HEK293T (cell line): ENCODE data around the gene FSHB.

ENCODE experiments used
- CTCF ChIA-PET: fragments of 350-600 bp; formaldehyde crosslinking; extraction: SDS; loops from one replicate; lab custom pipeline; 2021; ENCODE audit warnings: antibody characterized with exemption, inconsistent platforms; lab: Yijun Ruan, JAX
- POLR2A ChIA-PET: fragments of 350-600 bp; formaldehyde crosslinking; extraction: SDS; loops from one replicate; lab custom pipeline; 2020; ENCODE audit warnings: antibody characterized with exemption, inconsistent platforms; lab: Yijun Ruan, JAX
- DNase-seq: peaks from one replicate; pipeline ENCODE4 v3.0.0; 2012; ENCODE audit warnings: mixed read lengths; ENCODE audit errors: extremely low spot score
- ARNT ChIP-seq: fragments of 450-650 bp; IDR thresholded peaks from 2 replicates; pipeline ENCODE4 v1.6.1; 2017; ENCODE audit warnings: mild to moderate bottlenecking
- BHLHE40 ChIP-seq: fragments of 450-650 bp; IDR thresholded peaks from 2 replicates; pipeline ENCODE4 v1.6.1; 2016; ENCODE audit warnings: mild to moderate bottlenecking, moderate library complexity, borderline replicate concordance
- CTBP1 ChIP-seq: fragments of 450-650 bp; IDR thresholded peaks from 2 replicates; pipeline ENCODE4 v1.6.1; 2016; ENCODE audit warnings: borderline replicate concordance
- ELF4 ChIP-seq: fragments of 450-650 bp; IDR thresholded peaks from 2 replicates; pipeline ENCODE4 v1.6.1; 2017; ENCODE audit warnings: antibody characterized with exemption
- FOXA1 ChIP-seq: fragments of 450-650 bp; IDR thresholded peaks from 2 replicates; pipeline ENCODE4 v1.6.1; 2016; ENCODE audit warnings: mild to moderate bottlenecking
- FOXK2 ChIP-seq: fragments of 450-650 bp; IDR thresholded peaks from 2 replicates; pipeline ENCODE4 v1.6.1; 2016; ENCODE audit warnings: mild to moderate bottlenecking
- FOXM1 ChIP-seq: fragments of 450-650 bp; IDR thresholded peaks from 2 replicates; pipeline ENCODE4 v1.6.1; 2017; ENCODE audit warnings: mild to moderate bottlenecking, borderline replicate concordance
- HDGF ChIP-seq: fragments of 450-650 bp; IDR thresholded peaks from 2 replicates; pipeline ENCODE4 v1.6.1; 2017; ENCODE audit warnings: antibody characterized with exemption, borderline replicate concordance
- L3MBTL2 ChIP-seq: fragments of 450-650 bp; conservative IDR thresholded peaks from 2 replicates; pipeline ENCODE4 v1.6.1; 2016; ENCODE audit warnings: mild to moderate bottlenecking
- LEF1 ChIP-seq: fragments of 450-650 bp; IDR thresholded peaks from 2 replicates; pipeline ENCODE4 v1.6.1; 2017; ENCODE audit warnings: mild to moderate bottlenecking, borderline replicate concordance
- NFRKB ChIP-seq: fragments of 450-650 bp; IDR thresholded peaks from 2 replicates; pipeline ENCODE4 v1.6.1; 2016; ENCODE audit warnings: mild to moderate bottlenecking, moderate library complexity
- PKNOX1 ChIP-seq: fragments of 450-650 bp; IDR thresholded peaks from 2 replicates; pipeline ENCODE4 v1.6.1; 2016
- SP1 ChIP-seq: fragments of 450-650 bp; IDR thresholded peaks from 2 replicates; pipeline ENCODE4 v1.6.1; 2017
- SUZ12 ChIP-seq: fragments of 450-650 bp; IDR thresholded peaks from 2 replicates; pipeline ENCODE4 v1.6.1; 2016; ENCODE audit warnings: mild to moderate bottlenecking
- TARDBP ChIP-seq: fragments of 450-650 bp; IDR thresholded peaks from 2 replicates; pipeline ENCODE4 v1.6.1; 2016
- ZNF384 ChIP-seq: fragments of 450-650 bp; IDR thresholded peaks from 2 replicates; pipeline ENCODE4 v1.6.1; 2016

The FSHB gene

GRCh38 chr11:30203850-30204249, 27.0 kb upstream of the FSHB start:
- ChIA-PET POLR2A (interaction anchor here (0.8 kb wide), 1 partner anchor 119 kb away, joined by 4 read pairs; the partner anchor contains the start of gene ARL14EP), CTCF (no interaction called here)
- no peak for DNase-seq
- no peak for TF ChIP-seq HDGF
- no peak for TF ChIP-seq FOXA1
- TF ChIP-seq SP1: no peak
- TF ChIP-seq ARNT: no peak
- TF ChIP-seq ZNF384: no peak
- TF ChIP-seq LEF1: no peak
- no peak for TF ChIP-seq BHLHE40
- no peak for TF ChIP-seq NFRKB
- no peak for TF ChIP-seq FOXK2
- TF ChIP-seq SUZ12: no peak
- TF ChIP-seq TARDBP: no peak
- TF ChIP-seq L3MBTL2: no peak

- no peak for DNase-seq
- TF ChIP-seq ZNF384 (no peak), FOXM1 (no peak), NFRKB (no peak), HDGF (no peak), FOXK2 (no peak), LEF1 (no peak), ELF4 (no peak), PKNOX1 (no peak), SUZ12 (no peak), CTBP1 (no peak), FOXA1 (no peak), TARDBP (no peak), BHLHE40 (no peak), SP1 (no peak), L3MBTL2 (no peak), ARNT (no peak)
- ChIA-PET POLR2A (no interaction called here), CTCF (no interaction called here)
Measured at GRCh38 chr11:30206249-30206996, 24.4 kb upstream of the FSHB start.

GRCh38 chr11:30210357-30210756, 20.5 kb upstream of the FSHB start:
- ChIA-PET CTCF (interaction anchor here (0.8 kb wide), 1 partner anchor 13 kb away, joined by 3 read pairs; no protein-coding TSS in a partner anchor), POLR2A (no interaction called here)
- no peak for DNase-seq
- TF ChIP-seq HDGF: no peak
- TF ChIP-seq PKNOX1: no peak
- no peak for TF ChIP-seq BHLHE40
- TF ChIP-seq L3MBTL2: no peak
- TF ChIP-seq FOXK2: no peak
- no peak for TF ChIP-seq ELF4

GRCh38 chr11:30216534-30216933, 14.3 kb upstream of the FSHB start:
- no peak for TF ChIP-seq HDGF
- no peak for TF ChIP-seq ELF4
- TF ChIP-seq FOXA1: no peak
- no peak for TF ChIP-seq BHLHE40
- no peak for TF ChIP-seq FOXM1
- TF ChIP-seq ZNF384: no peak
- TF ChIP-seq ARNT: no peak
- no peak for TF ChIP-seq TARDBP
- no peak for TF ChIP-seq SP1

GRCh38 chr11:30218278-30218677, 12.5 kb upstream of the FSHB start:
- POLR2A ChIA-PET: no interaction called here
- DNase-seq: no peak
- TF ChIP-seq LEF1 (no peak), ELF4 (no peak), HDGF (no peak), FOXM1 (no peak)
- CTCF ChIA-PET: no interaction called here

More at GRCh38 chr11:30216534-30216933, 14.3 kb upstream of the FSHB start:
- ChIA-PET POLR2A (no interaction called here), CTCF (no interaction called here)
- DNase-seq: no peak

- ChIA-PET POLR2A (no interaction called here), CTCF (no interaction called here)
- no peak for DNase-seq
- TF ChIP-seq ZNF384 (no peak), FOXA1 (no peak), CTBP1 (no peak)
Measured at GRCh38 chr11:30225642-30226041, 5.2 kb upstream of the FSHB start.

GRCh38 chr11:30228323-30228884, 2.4 kb upstream of the FSHB start:
- CTCF ChIA-PET: no interaction called here
- DNase-seq: no peak
- TF ChIP-seq FOXK2 (no peak), ZNF384 (no peak), PKNOX1 (no peak), SUZ12 (no peak), L3MBTL2 (no peak), TARDBP (no peak), ARNT (no peak), SP1 (no peak), ELF4 (no peak), LEF1 (no peak), FOXA1 (no peak)
- POLR2A ChIA-PET: no interaction called here
